ENCODE results near the gene IBSP.

GRCh38 chr4:87851332-87851731 lies 52.0 kb downstream of the IBSP start:
- TF ChIP-seq GATA2 (IDR thresholded peaks at IDR 0.05; ENCODE audit: low read depth, low read length) = no peak
- no peak for TF ChIP-seq GATA3 (IDR thresholded peaks at IDR 0.05; ENCODE audit: low read depth, low read length)

Measured in SH-SY5Y (cell line).